Measurements from ENCODE around the gene ELMO1. TPM values are rescaled to one million over a fixed set of nuclear protein-coding genes. Genes with fewer than 3 reads are reported as not detected.

Gene ELMO1
- total and polyA plus RNA-seq, 11 donors, result 6.9 to 38.6 (median 14.7) TPM

- WGBS, 4 donors, result 89 to 98% (median 94%) methylated on average over 1 of the region's 1 CpG
- ATAC-seq (no peak), DNase-seq (no peak)
- Histone ChIP-seq H3K27me3 (no peaks in the 10 kb centered on the region), H3K36me3 (peaks cover 0 to 5% (median 0%) of the 10 kb centered on the region in 9 donors), H3K4me3 (no peak overlapping the region), H3K9me3 (no peaks in the 10 kb centered on the region), H3K4me1 (peaks cover 0 to 6% (median 0%) of the 10 kb centered on the region in 12 donors), H3K27ac (no peak overlapping the region)
- TF ChIP-seq POLR2A (IDR thresholded peaks at IDR 0.05) (no peak), CTCF (IDR thresholded peaks at IDR 0.05) (no peak)
- intact Hi-C loops (cut with DNase I), result loop anchor here in 1 of 10 donors (10.0 kb wide), 1 partner anchor 512 kb away; no protein-coding TSS in a partner anchor
Observed at GRCh38 chr7:37186753-37187152, 261.9 kb downstream of the ELMO1 start.

GRCh38 chr7:37181550-37181932 lies 267.1 kb downstream of the ELMO1 start:
- no peak overlapping the region for H3K27ac ChIP-seq
- H3K27me3 ChIP-seq, result no peaks in the 10 kb centered on the region
- intact Hi-C loops (cut with DNase I), result loop anchor here (2.0 to 10.0 kb wide), 6 partner anchors 194 to 699 kb away; no protein-coding TSS in a partner anchor
- ATAC-seq (no peak), DNase-seq (no peak)
- no peak for TF ChIP-seq CTCF (IDR thresholded peaks at IDR 0.05)
- no peak for TF ChIP-seq POLR2A (IDR thresholded peaks at IDR 0.05)
- H3K9me3 ChIP-seq, result no peaks in the 10 kb centered on the region
- H3K4me1 ChIP-seq, result peaks cover 0 to 8% (median 0%) of the 10 kb centered on the region in 12 donors
- H3K36me3 ChIP-seq, result peaks cover 0 to 5% (median 0%) of the 10 kb centered on the region in 9 donors
- no peak overlapping the region for H3K4me3 ChIP-seq

GRCh38 chr7:37180828-37181549 lies 267.7 kb downstream of the ELMO1 start:
- DNase-seq (no peak), ATAC-seq (no peak)
- H3K9me3 ChIP-seq, result no peaks in the 10 kb centered on the region
- peaks cover 0 to 5% (median 0%) of the 10 kb centered on the region in 9 donors for H3K36me3 ChIP-seq
- H3K4me1 ChIP-seq, result peaks cover 0 to 9% (median 0%) of the 10 kb centered on the region in 12 donors
- H3K27me3 ChIP-seq, result no peaks in the 10 kb centered on the region
- no peak overlapping the region for H3K4me3 ChIP-seq
- 80 to 92% (median 82%) methylated on average over 7 of the region's 7 CpGs for WGBS, 4 donors
- intact Hi-C loops (cut with DNase I), result loop anchor here (2.0 to 10.0 kb wide), 6 partner anchors 194 to 699 kb away; no protein-coding TSS in a partner anchor
- no peak for TF ChIP-seq CTCF (IDR thresholded peaks at IDR 0.05)
- no peak for TF ChIP-seq POLR2A (IDR thresholded peaks at IDR 0.05)
- H3K27ac ChIP-seq, result no peak overlapping the region

- ATAC-seq (no peak), DNase-seq (no peak)
- no peaks in the 10 kb centered on the region for H3K27me3 ChIP-seq
- no peaks in the 10 kb centered on the region for H3K9me3 ChIP-seq
- 50 to 64% (median 58%) methylated on average over 3 of the region's 3 CpGs for WGBS, 4 donors
- TF ChIP-seq CTCF (IDR thresholded peaks at IDR 0.05) (no peak), POLR2A (IDR thresholded peaks at IDR 0.05) (no peak)
- intact Hi-C loops (cut with DNase I), result loop anchor here in 1 of 10 donors (5.0 kb wide), 1 partner anchor 679 kb away; no protein-coding TSS in a partner anchor
- peaks cover 0 to 3% (median 0%) of the 10 kb centered on the region in 12 donors for H3K4me1 ChIP-seq
- H3K27ac ChIP-seq, result no peak overlapping the region
- H3K4me3 ChIP-seq, result no peak overlapping the region
- peaks cover 0 to 14% (median 0%) of the 10 kb centered on the region in 9 donors for H3K36me3 ChIP-seq
Observed at GRCh38 chr7:37176079-37176478, 272.6 kb downstream of the ELMO1 start.

All from heart left ventricle (tissue), 16 donors.